H9 (cell line): ENCODE results near the gene NPIPA5. TPM values are rescaled to one million over a fixed set of nuclear protein-coding genes. Genes with fewer than 3 reads are reported as not detected.

ENCODE experiments used
- DNase-seq: peaks from one replicate; pipeline ENCODE4 v3.0.0-alpha.2; 2017
- H2AFZ ChIP-seq: one replicate; pipeline ENCODE4 v1.6.1; 2013; ENCODE audit warnings: mild to moderate bottlenecking, low read length, control low read depth, moderate library complexity
- H2AK5ac ChIP-seq: 2 replicates; pipeline ENCODE4 v1.6.1; 2013; ENCODE audit warnings: low read length, control low read depth, mixed read lengths; ENCODE audit not compliant: insufficient read length
- H2BK120ac ChIP-seq: one replicate; pipeline ENCODE4 v1.6.1; 2013; ENCODE audit warnings: low read depth, mild to moderate bottlenecking, low read length, control low read depth, inconsistent platforms; ENCODE audit not compliant: poor library complexity, severe bottlenecking
- H2BK12ac ChIP-seq: 2 replicates; pipeline ENCODE4 v1.6.1; 2013; ENCODE audit warnings: low read length, control low read depth, mixed read lengths, low read depth; ENCODE audit not compliant: insufficient read length
- H2BK15ac ChIP-seq: 2 replicates; pipeline ENCODE4 v1.6.1; 2013; ENCODE audit warnings: low read depth, low read length, control low read depth
- H2BK20ac ChIP-seq: one replicate; pipeline ENCODE4 v1.6.1; 2013; ENCODE audit warnings: low read depth, mild to moderate bottlenecking, low read length, control low read depth, inconsistent platforms; ENCODE audit not compliant: poor library complexity, severe bottlenecking
- H2BK5ac ChIP-seq: 2 replicates; pipeline ENCODE4 v1.6.1; 2013; ENCODE audit warnings: low read length, control low read depth, mixed read lengths; ENCODE audit not compliant: insufficient read length
- H3K14ac ChIP-seq: 2 replicates; pipeline ENCODE4 v1.6.1; 2013; ENCODE audit warnings: low read length, control low read depth; ENCODE audit not compliant: insufficient read depth
- H3K18ac ChIP-seq: 2 replicates; pipeline ENCODE4 v1.6.1; 2013; ENCODE audit warnings: low read depth, mild to moderate bottlenecking, mixed read lengths, low read length, control low read depth; ENCODE audit not compliant: insufficient read length
- H3K23ac ChIP-seq: 2 replicates; pipeline ENCODE4 v1.6.1; 2013; ENCODE audit warnings: low read length, control low read depth, mixed read lengths, low read depth; ENCODE audit not compliant: insufficient read length
- H3K23me2 ChIP-seq: 2 replicates; pipeline ENCODE4 v1.6.1; 2013; ENCODE audit warnings: low read depth, mild to moderate bottlenecking, mixed read lengths, low read length, control low read depth; ENCODE audit not compliant: insufficient read length, poor library complexity, severe bottlenecking
- H3K27ac ChIP-seq: 2 replicates; pipeline ENCODE4 v1.5.1; 2013; ENCODE audit warnings: low read length, control low read depth, mixed read lengths, low read depth; ENCODE audit not compliant: insufficient read length
- H3K27me3 ChIP-seq: 2 replicates; pipeline ENCODE4 v1.6.1; 2013; ENCODE audit warnings: low read length, control low read depth, inconsistent platforms; ENCODE audit not compliant: insufficient read depth
- H3K4ac ChIP-seq: 2 replicates; pipeline ENCODE4 v1.6.1; 2013; ENCODE audit warnings: low read depth, mild to moderate bottlenecking, control low read depth, inconsistent platforms, low read length, moderate library complexity
- H3K4me1 ChIP-seq: 2 replicates; pipeline ENCODE4 v1.6.1; 2013; ENCODE audit warnings: low read length, control low read depth, inconsistent platforms; ENCODE audit not compliant: insufficient read depth
- H3K4me2 ChIP-seq: 2 replicates; pipeline ENCODE4 v1.6.1; 2013; ENCODE audit warnings: low read length, control low read depth, mixed read lengths; ENCODE audit not compliant: insufficient read length, insufficient read depth
- H3K56ac ChIP-seq: 2 replicates; pipeline ENCODE4 v1.6.1; 2013; ENCODE audit warnings: low read depth, mild to moderate bottlenecking, mixed read lengths, low read length, control low read depth; ENCODE audit not compliant: insufficient read length
- H3K79me1 ChIP-seq: 2 replicates; pipeline ENCODE4 v1.6.1; 2013; ENCODE audit warnings: low read depth, mild to moderate bottlenecking, moderate library complexity, low read length, control low read depth, inconsistent platforms; ENCODE audit not compliant: insufficient read depth, poor library complexity, severe bottlenecking
- H3K79me2 ChIP-seq: 2 replicates; pipeline ENCODE4 v1.6.1; 2013; ENCODE audit warnings: low read length, control low read depth, inconsistent platforms; ENCODE audit not compliant: insufficient read depth
- H3K9ac ChIP-seq: 2 replicates; pipeline ENCODE4 v1.6.1; 2013; ENCODE audit warnings: low read length, control low read depth, mixed read lengths; ENCODE audit not compliant: insufficient read length; ENCODE audit errors: extremely low read depth
- H3K9me3 ChIP-seq: one replicate; pipeline ENCODE4 v1.6.1; 2013; ENCODE audit warnings: low read depth, low read length, inconsistent platforms; ENCODE audit not compliant: control insufficient read depth
- H3T11ph ChIP-seq: one replicate; pipeline ENCODE4 v1.6.1; 2013; ENCODE audit warnings: mild to moderate bottlenecking, low read length, control low read depth, inconsistent platforms
- H4K20me1 ChIP-seq: one replicate; pipeline ENCODE4 v1.6.1; 2013; ENCODE audit not compliant: control insufficient read depth, insufficient read length, insufficient read depth
- H4K5ac ChIP-seq: 2 replicates; pipeline ENCODE4 v1.6.1; 2013; ENCODE audit warnings: low read depth, mild to moderate bottlenecking, mixed read lengths, low read length, control low read depth; ENCODE audit not compliant: insufficient read length
- H4K8ac ChIP-seq: replicated peaks from 2 replicates; pipeline ENCODE4 v1.6.1; 2013; ENCODE audit warnings: low read length, control low read depth, mixed read lengths, low read depth; ENCODE audit not compliant: insufficient read length
- H4K91ac ChIP-seq: 2 replicates; pipeline ENCODE4 v1.6.1; 2013; ENCODE audit warnings: low read depth, mild to moderate bottlenecking, moderate library complexity, mixed read lengths, low read length, control low read depth; ENCODE audit not compliant: insufficient read length
- H3K27ac Mint-ChIP-seq, 3 experiments: 2 replicates in 2 of 3; 3 replicates in 1 of 3; pipeline ENCODE4 v1.8.0; 2020 to 2021; ENCODE audit warnings: mixed read lengths in 3 of 3, mild to moderate bottlenecking in 1 of 3, moderate library complexity in 1 of 3
- H3K27me3 Mint-ChIP-seq: 2 replicates; pipeline ENCODE4 v1.8.0; 2021; ENCODE audit warnings: low read depth, mild to moderate bottlenecking, moderate library complexity, mixed read lengths
- H3K36me3 Mint-ChIP-seq, 3 experiments: 2 replicates in 2 of 3; 3 replicates in 1 of 3; pipeline ENCODE4 v1.8.0; 2020 to 2021; ENCODE audit warnings: low read depth in 3 of 3, mixed read lengths in 3 of 3; ENCODE audit not compliant: insufficient read depth in 1 of 3
- H3K4me1 Mint-ChIP-seq, 2 experiments: 2 replicates each; pipeline ENCODE4 v1.8.0; 2020; ENCODE audit warnings: mixed read lengths in 2 of 2
- H3K4me3 Mint-ChIP-seq, 2 experiments: 2 replicates in 1 of 2; 3 replicates in 1 of 2; pipeline ENCODE4 v1.8.0; 2020 to 2021; ENCODE audit warnings: mild to moderate bottlenecking in 2 of 2, mixed read lengths in 2 of 2, moderate library complexity in 1 of 2
- H3K9me3 Mint-ChIP-seq, 2 experiments: 2 replicates in 1 of 2; 3 replicates in 1 of 2; pipeline ENCODE4 v1.8.0; 2020; ENCODE audit warnings: mild to moderate bottlenecking in 2 of 2, mixed read lengths in 2 of 2, moderate library complexity in 1 of 2
- WGBS: extraction: QIAGEN DNeasy Blood & Tissue Kit; methylation state at CpG from one replicate; pipeline ENCODE4 v1.1.7; 2013; ENCODE audit warnings: missing lambda C conversion rate, low lambda C conversion rate, mixed read lengths; ENCODE audit not compliant: insufficient read length; ENCODE audit errors: extremely low coverage; 5-methylcytosine and 5-hydroxymethylcytosine counted together
- total RNA-seq: library from RNA; stranded (reverse); gene quantifications from 2 replicates; pipeline ENCODE4 v1.2.1, GENCODE V29; 2021
- TF ChIP-seq, protein P1 (sequence below): fragments of 200-600 bp; sonication (generic); conservative IDR thresholded peaks from 3 replicates; pipeline ENCODE4 v1.8.0; 2021; ENCODE audit warnings: antibody characterized with exemption, mild to moderate bottlenecking

Gene NPIPA5
- total RNA-seq, 1 experiment from 2014 or later: 5.2 TPM

DNA sequence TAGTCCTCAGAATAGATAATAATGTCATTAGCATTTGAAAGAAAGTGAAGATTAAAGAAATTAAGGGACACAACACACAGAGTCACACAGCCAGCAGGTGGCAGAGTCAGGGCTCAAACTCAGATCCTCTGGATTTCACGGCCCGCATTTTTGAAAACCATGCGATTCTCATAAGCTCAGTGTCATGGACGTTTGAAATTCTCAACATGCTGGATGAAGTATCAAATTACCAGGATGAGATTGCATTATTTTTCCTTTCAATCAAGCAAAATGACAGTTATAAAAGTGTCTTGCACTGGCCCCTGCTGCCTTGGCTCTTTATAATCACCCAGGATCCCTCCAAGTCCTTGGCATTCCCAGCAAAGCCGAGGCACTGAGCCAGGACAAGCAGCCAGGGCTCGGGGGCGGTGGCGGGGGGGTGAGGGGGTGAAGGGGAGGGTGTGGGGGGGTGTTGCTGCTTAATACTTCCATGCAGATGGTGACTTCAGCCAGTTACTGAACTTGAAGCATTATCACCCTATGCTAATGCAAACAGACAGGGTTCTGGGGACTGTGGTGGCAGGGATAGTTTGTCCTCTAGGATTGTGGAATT is 49.6 kb upstream of the NPIPA5 start:
- Mint-ChIP-seq H3K9me3 (no peaks in the 10 kb centered on the region), H3K4me1 (peaks cover 0 to 2% of the 10 kb centered on the region in 2 experiments; a peak in 1 of 4 replicates), H3K4me3 (no peak overlapping the region), H3K27me3 (no peaks in the 10 kb centered on the region), H3K27ac (no peak overlapping the region), H3K36me3 (no peaks in the 10 kb centered on the region)
- Histone ChIP-seq H4K91ac (no peak overlapping the region), H2AK5ac (no peak overlapping the region), H2BK20ac (no peak overlapping the region), H3K23ac (no peak overlapping the region), H2BK15ac (no peak overlapping the region), H2BK5ac (no peak overlapping the region), H3K18ac (no peak overlapping the region), H3T11ph (no peak overlapping the region), H3K4me2 (no peak overlapping the region), H3K56ac (no peak overlapping the region), H3K4ac (no peak overlapping the region), H4K5ac (no peak overlapping the region), H4K8ac (no peak overlapping the region), H2AFZ (no peak overlapping the region), H3K79me1 (no peaks in the 10 kb centered on the region), H4K20me1 (no peaks in the 10 kb centered on the region), H3K27ac (no peak overlapping the region), H2BK120ac (no peak overlapping the region), H3K23me2 (no peaks in the 10 kb centered on the region), H3K4me1 (no peaks in the 10 kb centered on the region), H3K79me2 (no peaks in the 10 kb centered on the region), H2BK12ac (no peak overlapping the region), H3K27me3 (no peaks in the 10 kb centered on the region), H3K9me3 (no peaks in the 10 kb centered on the region), H3K14ac (no peak overlapping the region), H3K9ac (no peak overlapping the region)
- DNase-seq: no peak
- no CpG with 5 or more reads among the region's 8 CpGs for WGBS
- TF ChIP-seq, protein P1, sequence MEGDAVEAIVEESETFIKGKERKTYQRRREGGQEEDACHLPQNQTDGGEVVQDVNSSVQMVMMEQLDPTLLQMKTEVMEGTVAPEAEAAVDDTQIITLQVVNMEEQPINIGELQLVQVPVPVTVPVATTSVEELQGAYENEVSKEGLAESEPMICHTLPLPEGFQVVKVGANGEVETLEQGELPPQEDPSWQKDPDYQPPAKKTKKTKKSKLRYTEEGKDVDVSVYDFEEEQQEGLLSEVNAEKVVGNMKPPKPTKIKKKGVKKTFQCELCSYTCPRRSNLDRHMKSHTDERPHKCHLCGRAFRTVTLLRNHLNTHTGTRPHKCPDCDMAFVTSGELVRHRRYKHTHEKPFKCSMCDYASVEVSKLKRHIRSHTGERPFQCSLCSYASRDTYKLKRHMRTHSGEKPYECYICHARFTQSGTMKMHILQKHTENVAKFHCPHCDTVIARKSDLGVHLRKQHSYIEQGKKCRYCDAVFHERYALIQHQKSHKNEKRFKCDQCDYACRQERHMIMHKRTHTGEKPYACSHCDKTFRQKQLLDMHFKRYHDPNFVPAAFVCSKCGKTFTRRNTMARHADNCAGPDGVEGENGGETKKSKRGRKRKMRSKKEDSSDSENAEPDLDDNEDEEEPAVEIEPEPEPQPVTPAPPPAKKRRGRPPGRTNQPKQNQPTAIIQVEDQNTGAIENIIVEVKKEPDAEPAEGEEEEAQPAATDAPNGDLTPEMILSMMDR: peak; percentile 61
